ENCODE results near the gene USHBP1. TPM values are rescaled to one million over a fixed set of nuclear protein-coding genes. Genes with fewer than 3 reads are reported as not detected.

The USHBP1 gene
- total RNA-seq, 4 donors from 2014 or later: 0.70 to 4.8 (median 0.73) TPM; not detected in 1

- 73 to 76% methylated on average over 13 to 15 of the region's 24 CpGs for WGBS, 2 donors
- Histone ChIP-seq H3K27me3 (no peaks in the 10 kb centered on the region), H3K9me3 (no peaks in the 10 kb centered on the region), H3K36me3 (peaks cover 0 to 49% (median 5%) of the 10 kb centered on the region in 3 donors), H3K27ac (no peak overlapping the region), H3K4me3 (no peak overlapping the region), H3K4me1 (peaks cover 17 to 72% (median 18%) of the 10 kb centered on the region in 3 donors)
- DNase-seq: no peak
- intact Hi-C loops (cut with DNase I): no loop called here
- no peak for TF ChIP-seq CTCF (IDR thresholded peaks at IDR 0.05)
- TF ChIP-seq POLR2A (IDR thresholded peaks at IDR 0.05): no peak
Measured at GRCh38 chr19:17240062-17240752, 24.3 kb downstream of the USHBP1 start.

DNA sequence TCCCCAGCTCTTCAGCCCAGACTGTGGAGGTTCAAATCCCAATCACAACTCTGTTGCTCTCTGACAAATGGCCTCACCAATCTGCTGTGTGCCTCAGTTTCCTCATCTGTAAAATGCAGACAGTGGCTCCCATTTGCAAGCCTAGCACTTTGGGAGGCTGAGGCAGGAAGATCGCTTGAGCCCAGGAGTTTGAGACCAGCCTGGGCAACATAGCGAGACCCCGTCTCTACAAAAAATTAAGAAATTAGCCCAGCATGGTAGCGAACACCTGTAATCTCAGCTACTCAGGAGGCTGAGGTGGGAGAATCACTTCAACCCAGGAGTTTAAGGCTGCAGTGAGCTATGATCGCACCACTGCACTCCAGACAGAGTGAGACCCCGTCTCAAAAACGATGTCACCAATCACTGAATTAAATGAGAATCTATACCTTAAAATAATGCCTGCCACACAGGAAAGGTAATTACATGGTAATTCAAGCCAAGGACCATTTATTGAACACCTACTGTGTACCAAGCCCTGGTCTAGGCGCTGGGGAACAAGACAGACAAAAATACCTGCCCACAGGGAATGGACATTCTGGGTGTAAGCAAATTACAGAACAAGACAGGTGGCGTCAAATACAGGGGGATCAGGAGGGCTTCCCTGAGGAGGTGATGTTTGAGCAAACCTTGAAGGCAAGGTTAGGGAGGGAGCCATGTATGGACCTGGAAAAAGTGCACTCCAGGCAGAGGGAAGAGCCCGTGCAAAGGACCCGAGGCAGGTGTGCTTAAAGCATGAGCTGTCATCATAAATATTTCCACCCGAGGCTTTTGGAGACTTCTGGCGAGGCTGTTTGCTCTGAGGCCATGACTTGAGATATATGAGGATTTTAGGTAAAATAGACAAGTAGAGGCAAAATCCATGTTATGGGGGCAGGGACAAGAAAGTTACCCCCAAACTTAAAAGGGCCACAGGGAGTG lies 26.5 kb downstream of the USHBP1 start:
- Histone ChIP-seq H3K4me3 (no peak overlapping the region), H3K27ac (no peak overlapping the region), H3K4me1 (peaks cover 24 to 66% (median 27%) of the 10 kb centered on the region in 3 donors), H3K36me3 (peaks cover 0 to 71% (median 5%) of the 10 kb centered on the region in 3 donors), H3K27me3 (no peaks in the 10 kb centered on the region), H3K9me3 (no peaks in the 10 kb centered on the region)
- intact Hi-C loops (cut with DNase I): no loop called here
- DNase-seq: no peak
- no peak for TF ChIP-seq POLR2A (IDR thresholded peaks at IDR 0.05)
- no peak for TF ChIP-seq CTCF (IDR thresholded peaks at IDR 0.05)
- 75 to 89% methylated on average over 11 to 12 of the region's 13 CpGs for WGBS, 2 donors

DNA sequence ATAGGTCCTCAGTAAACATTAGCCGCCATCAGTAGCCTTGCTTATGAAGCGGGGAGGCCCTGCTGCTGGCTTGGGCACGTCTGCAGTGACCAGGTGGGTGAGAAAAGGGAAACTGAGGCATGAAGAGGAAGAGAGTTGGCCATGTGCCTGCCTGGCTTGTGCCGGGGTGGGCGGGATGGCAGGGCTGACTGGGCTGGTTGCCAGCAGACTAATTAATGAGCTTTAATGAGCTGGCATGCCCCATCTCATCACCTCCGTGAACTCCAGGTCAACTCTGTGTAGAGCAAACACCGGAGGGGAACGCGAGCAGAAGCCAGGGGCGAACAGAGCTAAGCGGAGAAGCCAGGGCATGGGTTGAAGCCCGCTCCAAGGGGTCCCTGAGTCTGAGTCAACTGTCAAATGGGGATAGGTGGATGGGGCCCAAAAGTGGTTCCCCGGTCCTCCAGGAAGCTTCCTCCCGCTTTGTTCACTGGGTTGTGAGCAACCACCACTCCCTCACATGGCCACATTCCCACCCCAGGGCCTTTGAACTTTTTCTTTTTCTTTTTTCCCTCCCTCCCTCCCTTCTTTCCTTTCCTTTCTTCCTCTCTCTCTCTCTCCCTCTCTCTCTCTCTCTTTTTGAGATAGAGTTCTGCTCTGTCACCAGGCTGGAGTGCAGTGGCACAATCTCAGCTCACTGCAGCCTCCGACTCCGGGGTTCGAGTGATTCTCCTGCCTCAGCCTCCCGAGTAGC lies 27.6 kb downstream of the USHBP1 start:
- Histone ChIP-seq H3K4me1 (peaks cover 18 to 55% (median 21%) of the 10 kb centered on the region in 3 donors), H3K36me3 (peaks cover 5 to 81% (median 12%) of the 10 kb centered on the region in 3 donors), H3K9me3 (no peaks in the 10 kb centered on the region), H3K27ac (peak overlapping the region; percentile 44 to 89 (median 66)), H3K4me3 (no peak overlapping the region), H3K27me3 (no peaks in the 10 kb centered on the region)
- intact Hi-C loops (cut with DNase I): no loop called here
- DNase-seq: no peak
- TF ChIP-seq POLR2A (IDR thresholded peaks at IDR 0.05) (no peak), CTCF (IDR thresholded peaks at IDR 0.05) (no peak)
- WGBS, 2 donors: 70 to 72% methylated on average over 5 to 15 of the region's 18 CpGs

- Histone ChIP-seq H3K4me3 (peak overlapping the region; percentile 37 to 80 (median 46)), H3K4me1 (peaks cover 13 to 47% (median 21%) of the 10 kb centered on the region in 3 donors), H3K36me3 (peaks cover 5 to 87% (median 14%) of the 10 kb centered on the region in 3 donors), H3K27ac (peak overlapping the region; percentile 64 to 89 (median 74)), H3K9me3 (no peaks in the 10 kb centered on the region), H3K27me3 (no peaks in the 10 kb centered on the region)
- 6 to 13% methylated on average over 3 to 4 of the region's 27 CpGs for WGBS, 2 donors
- intact Hi-C loops (cut with DNase I): no loop called here
- no peak for DNase-seq
- TF ChIP-seq CTCF (IDR thresholded peaks at IDR 0.05) (no peak), POLR2A (IDR thresholded peaks at IDR 0.05) (no peak)
Measured at GRCh38 chr19:17235971-17236777, 28.4 kb downstream of the USHBP1 start.
